Muscle of arm (tissue), 14 donors: Measurements from ENCODE around the gene FOXO6. TPM values are rescaled to one million over a fixed set of nuclear protein-coding genes. Genes with fewer than 3 reads are reported as not detected.
A peak's percentile ranks its signal among the peaks of the same experiment; 100 is the strongest.

ENCODE experiments used
- DNase-seq: peaks from one replicate; pipeline ENCODE4 v3.0.0-alpha.2; 2013
- long read RNA-seq, 11 donors: transcript quantifications; one replicate each; lab custom pipeline, GENCODE V29; 2026
- polyA plus RNA-seq, 12 donors: library from polyadenylated mRNA; unstranded; fragments of 120-200 nt; gene quantifications; one replicate each; pipeline ENCODE4 v1.2.1, GENCODE V29; 2013; ENCODE audit not compliant: insufficient read length in 12 of 12

The FOXO6 gene
- 10 to 100 TPM in 4 of 12 donors, 1 to 10 TPM in 7, not detected in 1; 4.2 to 20.6 (median 9.8) TPM for polyA plus RNA-seq
- long read RNA-seq, donor 1, partial matches to known transcripts = 0 of 4 reads
- long read RNA-seq, donor 1, other reads (novel, unspliced or antisense) = 0 of 4 reads
- long read RNA-seq, donor 2, partial matches to known transcripts = 20 of 21 reads
- long read RNA-seq, donor 2, other reads (novel, unspliced or antisense) = 0 of 21 reads
- long read RNA-seq, donor 3, partial matches to known transcripts = 0 of 1 reads
- long read RNA-seq, donor 3, other reads (novel, unspliced or antisense) = 0 of 1 reads
- long read RNA-seq, donor 4, partial matches to known transcripts = 0 of 2 reads
- long read RNA-seq, donor 4, other reads (novel, unspliced or antisense) = 0 of 2 reads
- long read RNA-seq, donor 5, transcript FOXO6-201 (2 exons, 2,398 nt) = major isoform, 11 of 11 reads
- long read RNA-seq, donor 5, partial matches to known transcripts = 0 of 11 reads
- long read RNA-seq, donor 5, other reads (novel, unspliced or antisense) = 0 of 11 reads
- long read RNA-seq, donor 6, partial matches to known transcripts = 0 of 1 reads
- long read RNA-seq, donor 6, other reads (novel, unspliced or antisense) = 0 of 1 reads
- long read RNA-seq, donor 7, partial matches to known transcripts = 7 of 8 reads
- long read RNA-seq, donor 7, other reads (novel, unspliced or antisense) = 0 of 8 reads
- long read RNA-seq, donor 8, transcript FOXO6-201 (2 exons, 2,398 nt) = major isoform, 8 of 8 reads
- long read RNA-seq, donor 8, partial matches to known transcripts = 0 of 8 reads
- long read RNA-seq, donor 8, other reads (novel, unspliced or antisense) = 0 of 8 reads
- long read RNA-seq, donor 9, partial matches to known transcripts = 0 of 3 reads
- long read RNA-seq, donor 9, other reads (novel, unspliced or antisense) = 0 of 3 reads
- long read RNA-seq, donor 10, transcript FOXO6-201 (2 exons, 2,398 nt) = major isoform, 9 of 9 reads
- long read RNA-seq, donor 10, partial matches to known transcripts = 0 of 9 reads
- long read RNA-seq, donor 10, other reads (novel, unspliced or antisense) = 0 of 9 reads
- long read RNA-seq, donor 11, partial matches to known transcripts = 0 of 4 reads
- long read RNA-seq, donor 11, other reads (novel, unspliced or antisense) = 0 of 4 reads

GRCh38 chr1:41360786-41361494 lies at the start of gene FOXO6:
FOXO6 (plus strand) TSS chr1:41361434.
- peak; percentile 97 for DNase-seq

GRCh38 chr1:41312991-41313645 lies 48.1 kb upstream of the FOXO6 start:
- DNase-seq = no peak

DNA sequence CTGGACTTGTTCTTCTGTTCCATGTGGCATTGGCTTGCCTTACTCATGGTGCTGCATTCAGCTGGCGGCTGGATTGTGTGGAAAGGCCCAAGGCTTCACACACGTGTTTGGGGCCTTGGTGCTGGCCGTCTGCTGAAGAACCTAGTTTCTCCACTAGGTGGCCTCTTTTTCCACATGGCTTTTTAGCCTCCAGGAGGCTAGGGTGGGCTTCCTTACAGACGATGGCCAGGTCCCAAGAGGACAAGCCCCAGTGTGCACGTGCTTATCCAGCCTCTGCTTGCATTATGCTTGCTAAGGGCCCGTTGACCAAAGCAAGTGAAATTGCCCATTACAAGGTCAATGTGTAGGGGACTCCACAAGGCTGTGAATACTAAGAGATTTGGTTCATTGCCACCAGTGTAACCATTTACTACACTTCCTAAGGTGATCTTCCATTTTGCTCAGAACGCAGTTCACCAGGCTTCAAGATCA lies 47.5 kb upstream of the FOXO6 start:
- DNase-seq = no peak

- no peak for DNase-seq
These were observed 46.7 kb upstream of the FOXO6 start for GRCh38 chr1:41314376-41315145.

- DNase-seq = no peak
These were observed 46.0 kb upstream of the FOXO6 start for GRCh38 chr1:41315146-41315822.

GRCh38 chr1:41315871-41316270 lies 45.4 kb upstream of the FOXO6 start:
- DNase-seq = no peak

DNA sequence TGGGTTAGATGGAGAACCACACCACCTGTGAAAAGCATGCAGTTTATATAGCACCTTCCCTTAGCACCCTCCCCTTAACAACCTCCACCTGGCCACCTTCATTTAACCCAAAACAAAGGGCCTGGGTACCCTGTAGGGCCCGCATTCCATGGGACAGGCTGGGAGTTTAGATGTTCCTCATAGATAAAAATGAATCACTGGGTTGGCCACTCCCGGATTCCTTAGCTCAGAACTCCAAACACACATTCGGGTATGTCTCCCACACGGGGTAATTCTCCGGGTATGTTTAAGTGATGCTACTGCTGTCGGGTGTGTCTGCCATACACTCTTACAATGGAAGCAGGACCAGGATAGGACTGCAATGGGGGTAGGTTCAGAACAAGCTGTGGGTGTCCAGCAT lies 43.9 kb upstream of the FOXO6 start:
- DNase-seq = no peak

- DNase-seq = no peak
These were observed 43.1 kb upstream of the FOXO6 start for GRCh38 chr1:41318135-41318534.

GRCh38 chr1:41319106-41319755 lies 42.0 kb upstream of the FOXO6 start:
- DNase-seq = no peak

DNA sequence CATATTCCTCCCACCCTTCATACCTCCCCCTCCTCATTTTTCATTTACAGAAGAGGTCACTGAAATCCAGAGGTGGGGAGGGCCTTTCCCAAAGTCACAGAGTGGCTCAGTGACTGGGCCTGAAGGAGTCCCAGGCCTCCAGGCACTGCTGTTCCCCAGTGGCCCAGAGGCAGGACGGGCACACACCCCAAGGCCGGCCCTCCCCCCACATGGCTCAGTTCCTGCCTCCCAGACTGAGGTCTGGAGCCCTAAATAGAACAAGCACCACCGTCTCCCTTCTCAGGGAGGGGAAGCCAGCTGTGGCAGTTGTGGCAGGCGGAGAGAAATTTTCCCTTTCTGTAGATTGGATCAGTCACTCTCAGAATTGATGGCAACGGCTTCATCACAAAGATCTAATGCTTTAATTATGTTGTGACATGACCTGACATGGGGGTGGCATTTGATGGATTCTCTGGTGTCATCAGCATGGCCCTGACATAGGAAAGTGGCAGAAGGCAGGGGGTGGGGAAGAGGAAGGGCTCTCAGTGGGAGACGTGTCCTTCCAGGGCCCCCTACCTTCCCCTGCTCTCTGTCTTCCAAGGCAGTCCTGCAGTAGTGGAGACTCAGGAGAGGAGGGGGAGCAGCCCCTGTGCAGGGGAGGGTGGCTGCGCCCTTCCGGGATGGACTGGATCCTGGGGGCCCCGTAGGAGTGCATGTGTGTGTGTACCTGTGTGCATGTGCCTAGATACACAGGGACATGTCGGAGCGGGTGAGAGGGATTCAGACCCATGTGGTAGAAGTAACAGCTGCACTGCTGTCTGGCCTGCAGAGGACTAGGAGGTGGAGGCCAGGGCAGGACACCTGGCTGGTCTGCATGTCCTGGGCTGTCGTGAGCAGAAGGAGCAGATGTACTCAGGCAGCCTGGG lies 41.2 kb upstream of the FOXO6 start:
- DNase-seq = no peak

DNA sequence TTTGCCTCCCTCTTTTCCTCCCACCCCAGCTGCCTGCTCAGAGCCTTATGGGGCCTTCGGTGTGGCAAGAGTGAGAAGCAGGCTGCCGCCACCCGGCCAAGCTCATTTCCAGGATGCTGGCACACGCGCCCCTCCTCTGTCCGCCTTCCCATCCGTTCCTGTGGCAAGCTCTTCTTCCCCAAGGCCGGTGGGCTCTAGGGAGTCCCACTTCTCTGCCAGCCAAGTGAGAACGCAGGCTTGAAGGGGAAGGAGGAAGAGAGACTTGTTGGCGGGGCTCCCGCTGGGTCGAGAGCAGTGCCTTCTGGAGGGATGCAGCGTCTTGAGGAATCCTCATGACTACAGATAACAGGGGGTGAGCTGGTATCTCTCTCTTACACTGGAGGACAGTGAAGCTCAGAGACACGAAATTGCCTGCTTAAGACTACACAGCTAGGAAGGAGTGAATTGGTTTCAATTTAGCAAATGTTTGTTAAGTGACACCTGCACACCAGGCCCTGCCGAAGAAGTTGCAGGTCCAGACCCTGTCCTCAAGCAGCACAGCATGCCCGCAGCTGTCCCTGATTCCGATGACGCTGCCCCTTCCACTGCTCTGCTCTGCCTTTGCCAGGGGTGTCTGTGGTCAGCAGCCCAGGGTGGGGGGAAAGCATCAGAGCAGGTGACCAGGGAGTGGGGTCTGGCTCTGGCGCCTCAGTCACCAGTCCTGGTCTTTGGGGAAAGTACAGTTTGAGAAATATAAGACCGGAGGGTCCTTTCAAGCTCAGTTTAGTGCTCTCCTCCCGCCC lies 40.1 kb upstream of the FOXO6 start:
- no peak for DNase-seq

DNA sequence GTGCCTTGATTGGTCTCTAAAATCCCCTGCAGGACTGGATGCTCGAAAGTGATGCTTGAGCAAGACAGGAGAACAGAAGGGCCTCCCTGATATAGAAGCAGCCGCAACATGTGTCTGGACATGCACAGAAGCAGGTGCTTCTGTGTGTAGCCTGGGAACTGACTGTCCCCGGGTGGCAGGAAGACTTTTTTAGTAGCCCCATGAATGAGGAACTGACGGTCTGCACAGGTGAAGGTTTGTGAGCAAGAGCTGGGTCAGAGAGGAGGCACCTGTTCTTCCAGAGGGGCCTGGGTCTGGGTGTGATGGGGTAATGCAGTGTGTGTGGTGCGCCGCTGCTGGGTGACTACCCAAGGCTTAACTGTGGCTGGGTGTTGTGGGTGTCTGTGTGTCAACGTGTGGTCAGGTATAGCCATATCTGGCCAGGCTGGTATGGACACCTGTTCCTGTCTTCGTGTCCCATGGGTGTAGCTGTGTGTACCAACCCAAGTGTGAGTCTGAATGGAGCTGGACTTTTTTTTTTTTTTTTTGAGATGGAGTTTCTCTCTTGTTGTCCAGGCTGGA lies 39.1 kb upstream of the FOXO6 start:
- no peak for DNase-seq

- no peak for DNase-seq
These were observed 38.4 kb upstream of the FOXO6 start for GRCh38 chr1:41322835-41323234.

DNA sequence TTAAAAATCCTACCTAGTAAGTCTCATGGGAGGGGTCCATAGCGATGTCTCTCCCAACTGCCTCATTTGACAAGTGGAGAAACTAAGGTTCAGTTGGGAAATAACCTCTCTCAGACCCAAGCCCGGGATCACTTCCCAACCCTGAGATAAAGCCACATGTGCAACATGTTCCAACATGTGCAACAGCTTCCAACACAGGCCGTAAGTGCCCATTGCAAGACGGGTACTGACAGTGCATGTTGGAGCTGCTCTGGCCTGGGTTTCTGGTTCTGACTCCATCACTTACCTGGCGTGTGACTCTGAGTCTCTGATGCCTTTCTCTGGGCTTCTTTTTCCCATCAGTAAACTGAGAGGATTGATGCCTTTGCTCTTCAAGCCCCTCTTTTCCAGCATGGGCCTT lies 38.0 kb upstream of the FOXO6 start:
- DNase-seq = no peak

DNA sequence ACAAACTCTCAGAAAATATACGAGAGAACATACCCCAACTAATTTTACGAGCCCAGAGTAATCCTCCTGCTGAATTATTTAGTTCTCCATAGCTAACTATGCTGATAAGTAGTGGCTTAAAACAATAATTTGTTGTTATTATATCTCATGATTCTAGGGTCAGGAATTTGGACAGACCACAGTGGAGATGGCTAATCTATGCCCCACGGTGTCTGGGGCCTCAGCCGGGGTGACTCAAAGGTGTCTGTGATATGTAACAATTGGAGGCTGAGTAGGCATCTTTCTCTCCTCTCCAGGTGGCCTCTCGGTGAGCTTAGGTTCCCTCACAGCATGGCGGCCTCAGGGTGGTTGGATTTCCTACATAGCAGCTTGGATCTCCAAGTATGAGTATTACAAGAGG lies 35.4 kb upstream of the FOXO6 start:
- no peak for DNase-seq

GRCh38 chr1:41327383-41327999 lies 33.7 kb upstream of the FOXO6 start:
- DNase-seq = no peak
